Gastrocnemius medialis (tissue), 4 donors: ENCODE results near the gene PABPC1L. TPM values are rescaled to one million over a fixed set of nuclear protein-coding genes. Genes with fewer than 3 reads are reported as not detected.

Experiments used
- ATAC-seq, 2 donors: fragments of 150-250 bp; one replicate each; pipeline ENCODE4 v1.9.1; 2016
- DNase-seq, 2 donors: peaks; one replicate each; pipeline ENCODE4 v3.0.0-alpha.2; 2019
- H3K27ac ChIP-seq, 4 donors: fragments of 200-600 bp; sonication (generic); 1 replicate in 1 of 4; 2 replicates in 3 of 4; pipeline ENCODE4 v1.5.1; 2016 to 2018; ENCODE audit warnings: mild to moderate bottlenecking in 2 of 4, moderate library complexity in 1 of 4
- H3K27me3 ChIP-seq, 3 donors: fragments of 200-600 bp; sonication (generic) in 2 of 3; 1 replicate in 1 of 3; 2 replicates in 2 of 3; pipeline versions ENCODE4 v1.5.1 to v1.6.0; 2016 to 2019; ENCODE audit warnings: mild to moderate bottlenecking in 1 of 3, moderate library complexity in 1 of 3
- H3K36me3 ChIP-seq, 2 donors: fragments of 200-600 bp; sonication (generic) in 1 of 2; one replicate each; pipeline ENCODE4 v1.5.1; 2017 to 2018
- H3K4me1 ChIP-seq, 2 donors: fragments of 200-600 bp; sonication (generic) in 1 of 2; one replicate each; pipeline ENCODE4 v1.5.1; 2016 to 2017; ENCODE audit warnings: mild to moderate bottlenecking in 2 of 2
- H3K4me3 ChIP-seq, 4 donors: fragments of 200-600 bp; sonication (generic) in 3 of 4; 1 replicate in 1 of 4; 2 replicates in 3 of 4; pipeline ENCODE4 v1.5.1; 2016 to 2019; ENCODE audit warnings: mild to moderate bottlenecking in 2 of 4
- H3K9me3 ChIP-seq, 3 donors: fragments of 200-600 bp; sonication (generic) in 2 of 3; 1 replicate in 1 of 3; 2 replicates in 2 of 3; pipeline ENCODE4 v1.5.1; 2016 to 2019
- POLR2A ChIP-seq, 2 donors: fragments of 450-650 bp; IDR thresholded peaks; one replicate each; pipeline ENCODE4 v1.6.1; 2017; ENCODE audit warnings: antibody characterized with exemption in 2 of 2, mild to moderate bottlenecking in 2 of 2, moderate library complexity in 2 of 2
- in situ Hi-C, 4 donors: fragments of 200-750 bp; cut with MboI; loops; one replicate each; pipeline versions ENCODE4 v1.15.0 to v1.8.0; 2017; ENCODE audit warnings: low sequenced_read_pairs in 4 of 4
- intact Hi-C: fragments of 100-400 bp; cut with DNase I; formaldehyde crosslinking; loops from one replicate; pipeline ENCODE4 v1.15.1; 2023; ENCODE audit warnings: low total_unique reads
- total RNA-seq, 4 donors: library from RNA; depleted of rRNA; stranded (reverse); fragments of >200 nt; gene quantifications; one replicate each; pipeline versions ENCODE4 v1.1.0 to v1.2.3, GENCODE V29; 2016
- TF ChIP-seq, protein P1 (sequence below), 5 experiments: fragments of 450-650 bp in 3 of 5; fragments of 200-600 bp in 2 of 5; sonication (generic) in 2 of 5; IDR thresholded peaks in 4 of 5; conservative IDR thresholded peaks in 1 of 5; 1 replicate in 4 of 5; 2 replicates in 1 of 5; pipeline ENCODE4 v1.5.1; 2016 to 2019; ENCODE audit warnings: antibody characterized with exemption in 5 of 5, mild to moderate bottlenecking in 3 of 5, moderate library complexity in 3 of 5

Gene PABPC1L
- total RNA-seq, 4 donors from 2014 or later: 0.22 to 3.8 (median 0.54) TPM

DNA sequence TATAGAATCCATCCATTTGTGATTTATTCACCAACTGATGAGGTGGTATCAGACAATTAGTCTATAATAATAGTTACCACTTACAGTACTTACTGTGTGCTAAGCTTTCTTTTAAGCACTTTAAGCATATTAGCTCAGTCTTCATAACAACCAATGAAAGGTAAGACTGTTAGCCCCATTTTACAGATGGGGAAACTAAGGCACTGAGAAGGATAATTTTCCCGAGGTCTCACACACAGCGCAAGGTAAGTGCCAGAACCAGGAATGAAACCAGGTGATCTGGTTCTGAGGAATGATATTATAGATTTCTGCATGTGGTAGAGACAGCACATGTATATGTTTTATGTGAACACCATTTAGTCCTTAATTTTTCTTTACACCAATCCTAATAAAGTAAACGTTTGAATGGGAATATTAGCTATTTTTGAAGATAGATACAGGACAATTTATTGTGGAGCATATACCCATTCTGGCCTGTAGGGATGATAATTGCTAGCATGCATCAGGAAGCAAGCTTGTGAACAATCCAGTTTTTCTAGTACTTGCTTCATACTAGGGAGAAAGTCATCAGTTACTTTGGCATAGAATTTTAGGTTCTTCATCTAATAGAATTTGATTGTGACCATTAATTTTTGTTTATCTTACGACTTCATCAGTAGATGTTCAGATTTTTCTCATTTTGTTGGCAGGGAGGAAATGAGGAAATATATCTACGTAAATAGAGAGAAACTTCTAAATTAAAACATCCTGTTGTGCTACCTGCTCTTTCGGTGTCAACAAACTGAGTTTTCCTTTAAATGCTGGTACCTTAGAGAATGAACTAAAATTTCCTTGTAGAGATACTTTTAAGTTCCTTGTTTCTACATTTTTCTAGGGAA, 21.4 kb upstream of the PABPC1L start:
- Histone ChIP-seq H3K36me3 (no peaks in the 10 kb centered on the region), H3K4me3 (no peak overlapping the region), H3K4me1 (peaks cover 29 to 45% of the 10 kb centered on the region in 2 donors), H3K27me3 (no peaks in the 10 kb centered on the region), H3K27ac (no peak overlapping the region), H3K9me3 (no peaks in the 10 kb centered on the region)
- intact Hi-C loops (loop anchor here (10.0 kb wide), 1 partner anchor 674 kb away; the partner anchor contains the start of gene OSER1), in situ Hi-C loops (no loop called here)
- DNase-seq (no peak), ATAC-seq (no peak)
- no peak for TF ChIP-seq POLR2A (IDR thresholded peaks at IDR 0.05)
- TF ChIP-seq, protein P1, sequence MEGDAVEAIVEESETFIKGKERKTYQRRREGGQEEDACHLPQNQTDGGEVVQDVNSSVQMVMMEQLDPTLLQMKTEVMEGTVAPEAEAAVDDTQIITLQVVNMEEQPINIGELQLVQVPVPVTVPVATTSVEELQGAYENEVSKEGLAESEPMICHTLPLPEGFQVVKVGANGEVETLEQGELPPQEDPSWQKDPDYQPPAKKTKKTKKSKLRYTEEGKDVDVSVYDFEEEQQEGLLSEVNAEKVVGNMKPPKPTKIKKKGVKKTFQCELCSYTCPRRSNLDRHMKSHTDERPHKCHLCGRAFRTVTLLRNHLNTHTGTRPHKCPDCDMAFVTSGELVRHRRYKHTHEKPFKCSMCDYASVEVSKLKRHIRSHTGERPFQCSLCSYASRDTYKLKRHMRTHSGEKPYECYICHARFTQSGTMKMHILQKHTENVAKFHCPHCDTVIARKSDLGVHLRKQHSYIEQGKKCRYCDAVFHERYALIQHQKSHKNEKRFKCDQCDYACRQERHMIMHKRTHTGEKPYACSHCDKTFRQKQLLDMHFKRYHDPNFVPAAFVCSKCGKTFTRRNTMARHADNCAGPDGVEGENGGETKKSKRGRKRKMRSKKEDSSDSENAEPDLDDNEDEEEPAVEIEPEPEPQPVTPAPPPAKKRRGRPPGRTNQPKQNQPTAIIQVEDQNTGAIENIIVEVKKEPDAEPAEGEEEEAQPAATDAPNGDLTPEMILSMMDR (IDR thresholded peaks at IDR 0.05 in 4 of 5, conservative IDR thresholded peaks at IDR 0.05 in 1 of 5): no peak

DNA sequence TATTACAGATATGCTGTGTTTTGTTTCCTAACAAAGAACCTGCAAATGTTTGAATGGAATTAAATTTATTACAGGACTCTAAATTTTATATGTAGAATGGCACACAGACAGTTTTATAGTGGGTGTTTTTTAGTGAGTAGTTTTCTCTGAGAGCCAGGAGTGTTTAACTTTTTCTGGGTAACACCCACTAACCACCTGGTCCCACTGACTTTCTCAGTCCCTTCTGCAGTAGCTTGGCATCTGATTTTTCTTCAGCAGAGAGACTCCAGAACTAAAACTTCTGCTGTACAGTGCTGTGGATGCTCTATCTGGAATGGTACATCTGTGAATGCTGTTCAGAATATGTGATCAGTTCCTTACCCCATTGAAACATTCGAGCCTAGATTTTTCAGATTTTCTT, 18.0 kb upstream of the PABPC1L start:
- Histone ChIP-seq H3K27ac (no peak overlapping the region), H3K27me3 (no peaks in the 10 kb centered on the region), H3K4me1 (peaks cover 24 to 62% of the 10 kb centered on the region in 2 donors), H3K9me3 (no peaks in the 10 kb centered on the region), H3K4me3 (no peak overlapping the region), H3K36me3 (no peaks in the 10 kb centered on the region)
- DNase-seq: no peak
- no peak for ATAC-seq
- intact Hi-C loops (no loop called here), in situ Hi-C loops (no loop called here)
- TF ChIP-seq, protein P1 (IDR thresholded peaks at IDR 0.05 in 4 of 5, conservative IDR thresholded peaks at IDR 0.05 in 1 of 5): no peak
- TF ChIP-seq POLR2A (IDR thresholded peaks at IDR 0.05): no peak

DNA sequence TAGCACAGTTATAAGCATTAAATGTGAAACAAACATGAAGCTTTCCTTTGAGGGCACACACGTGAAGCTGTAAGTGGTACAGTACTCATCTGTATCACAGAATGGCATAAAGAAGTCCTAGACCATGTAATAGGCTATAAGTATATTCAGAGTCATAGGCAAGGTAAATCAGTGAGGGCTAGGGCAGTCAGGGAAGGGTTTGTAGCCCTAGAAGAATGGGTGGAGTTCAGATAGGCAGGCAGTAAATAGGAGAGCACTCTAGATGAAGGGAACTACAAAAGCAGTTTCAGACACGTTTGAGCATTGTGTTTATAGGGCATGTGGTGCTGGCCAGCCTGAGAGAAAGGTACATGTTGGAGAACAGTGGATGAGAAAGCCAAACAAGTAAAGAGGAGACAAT, 14.9 kb upstream of the PABPC1L start:
- TF ChIP-seq, protein P1 (IDR thresholded peaks at IDR 0.05 in 4 of 5, conservative IDR thresholded peaks at IDR 0.05 in 1 of 5): no peak
- no peak for TF ChIP-seq POLR2A (IDR thresholded peaks at IDR 0.05)
- no peaks in the 10 kb centered on the region for H3K36me3 ChIP-seq
- DNase-seq (no peak), ATAC-seq (no peak)
- H3K27me3 ChIP-seq: no peaks in the 10 kb centered on the region
- in situ Hi-C loops: no loop called here
- peaks cover 12 to 49% of the 10 kb centered on the region in 2 donors for H3K4me1 ChIP-seq
- no peak overlapping the region for H3K4me3 ChIP-seq
- intact Hi-C loops: no loop called here
- H3K9me3 ChIP-seq: no peaks in the 10 kb centered on the region
- no peak overlapping the region for H3K27ac ChIP-seq

DNA sequence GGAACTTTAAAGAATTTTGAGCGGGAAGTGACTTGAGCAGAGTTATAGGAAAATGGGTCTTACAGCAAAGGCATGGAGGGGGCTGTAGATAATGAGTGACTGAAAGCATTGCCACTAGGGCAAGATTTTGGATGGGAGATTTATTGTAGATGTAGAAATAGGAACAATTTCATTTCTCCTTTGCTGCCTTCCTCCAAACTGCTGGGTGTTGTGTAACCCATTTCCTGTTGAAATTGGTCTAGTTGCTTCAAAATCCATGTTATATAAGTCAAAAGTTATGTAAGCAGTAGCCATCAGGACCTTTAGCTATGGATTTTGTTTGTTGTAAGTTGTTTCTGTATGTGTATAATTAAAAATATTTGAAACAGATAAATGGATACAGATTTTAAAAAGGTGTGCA, 13.3 kb upstream of the PABPC1L start:
- Histone ChIP-seq H3K4me1 (peaks cover 12 to 46% of the 10 kb centered on the region in 2 donors), H3K9me3 (no peaks in the 10 kb centered on the region), H3K36me3 (peaks cover 0 to 4% of the 10 kb centered on the region in 2 donors), H3K4me3 (peak overlapping the region in 1 of 4 donors; percentile 22), H3K27me3 (no peaks in the 10 kb centered on the region), H3K27ac (no peak overlapping the region)
- intact Hi-C loops: no loop called here
- no peak for DNase-seq
- ATAC-seq: no peak
- TF ChIP-seq, protein P1 (IDR thresholded peaks at IDR 0.05 in 4 of 5, conservative IDR thresholded peaks at IDR 0.05 in 1 of 5): no peak
- no peak for TF ChIP-seq POLR2A (IDR thresholded peaks at IDR 0.05)
- in situ Hi-C loops: no loop called here
